Fibroblast of pulmonary artery (primary cell): Measurements from ENCODE around the gene NUMB.
"Not testable (repeated sequence)": the region's sequence is repeated elsewhere in the genome, so short reads cannot be mapped to it uniquely, and the experiment has no call there.

ENCODE experiments used
- DNase-seq: peaks from one replicate; pipeline ENCODE4 v3.0.0-alpha.2; 2010; ENCODE audit warnings: low read depth
- H3K4me3 ChIP-seq: replicated peaks from 2 replicates; pipeline ENCODE4 v1.5.1; 2011; ENCODE audit warnings: low read depth, mild to moderate bottlenecking, control low read depth, low read length, moderate library complexity
- TF ChIP-seq, protein P1 (sequence below): IDR thresholded peaks from 2 replicates; pipeline ENCODE4 v1.5.1; 2011; ENCODE audit warnings: mild to moderate bottlenecking, control low read depth, low read length, inconsistent platforms; ENCODE audit errors: missing control alignments

NUMB gene

DNA sequence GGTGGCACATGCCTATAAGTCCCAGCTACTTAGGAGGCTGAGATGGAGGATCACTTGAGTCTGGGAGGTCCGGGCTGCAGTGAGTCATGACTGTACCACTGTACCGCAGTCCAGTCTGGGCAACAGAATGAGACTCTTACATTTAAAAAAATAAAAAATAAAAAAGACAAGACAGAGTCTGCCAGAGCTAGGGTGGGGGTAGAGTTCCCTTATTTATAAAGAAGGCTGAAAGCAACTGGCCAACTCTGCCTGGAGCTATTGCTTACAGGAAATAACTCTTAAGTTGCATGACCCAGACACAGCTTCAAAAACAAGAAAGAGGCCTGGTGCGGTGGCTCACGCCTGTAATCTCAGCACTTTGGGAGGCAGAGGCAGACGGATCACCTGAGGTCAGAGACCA is 31.5 kb downstream of the NUMB start:
- TF ChIP-seq, protein P1, sequence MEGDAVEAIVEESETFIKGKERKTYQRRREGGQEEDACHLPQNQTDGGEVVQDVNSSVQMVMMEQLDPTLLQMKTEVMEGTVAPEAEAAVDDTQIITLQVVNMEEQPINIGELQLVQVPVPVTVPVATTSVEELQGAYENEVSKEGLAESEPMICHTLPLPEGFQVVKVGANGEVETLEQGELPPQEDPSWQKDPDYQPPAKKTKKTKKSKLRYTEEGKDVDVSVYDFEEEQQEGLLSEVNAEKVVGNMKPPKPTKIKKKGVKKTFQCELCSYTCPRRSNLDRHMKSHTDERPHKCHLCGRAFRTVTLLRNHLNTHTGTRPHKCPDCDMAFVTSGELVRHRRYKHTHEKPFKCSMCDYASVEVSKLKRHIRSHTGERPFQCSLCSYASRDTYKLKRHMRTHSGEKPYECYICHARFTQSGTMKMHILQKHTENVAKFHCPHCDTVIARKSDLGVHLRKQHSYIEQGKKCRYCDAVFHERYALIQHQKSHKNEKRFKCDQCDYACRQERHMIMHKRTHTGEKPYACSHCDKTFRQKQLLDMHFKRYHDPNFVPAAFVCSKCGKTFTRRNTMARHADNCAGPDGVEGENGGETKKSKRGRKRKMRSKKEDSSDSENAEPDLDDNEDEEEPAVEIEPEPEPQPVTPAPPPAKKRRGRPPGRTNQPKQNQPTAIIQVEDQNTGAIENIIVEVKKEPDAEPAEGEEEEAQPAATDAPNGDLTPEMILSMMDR, result no peak
- DNase-seq, result peak; percentile 50
- H3K4me3 ChIP-seq, result no peak overlapping the region

DNA sequence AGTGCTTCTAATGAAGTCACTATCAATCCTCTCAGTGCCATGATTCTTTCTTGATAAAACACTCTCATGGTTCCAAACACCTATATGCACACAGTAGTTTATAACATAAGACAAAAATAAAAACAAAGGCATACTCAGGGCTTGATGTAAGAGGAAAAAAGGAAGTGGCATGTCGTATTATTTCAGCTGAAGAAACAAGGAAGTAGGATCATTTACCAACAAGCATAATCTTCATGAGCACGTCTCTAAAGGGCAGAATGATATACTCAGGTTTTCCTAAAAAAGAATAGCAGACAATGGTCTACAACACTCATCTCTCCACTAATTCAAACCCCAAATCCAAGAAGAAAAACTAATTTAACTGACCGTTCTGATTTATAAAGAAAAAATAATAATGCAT is 33.9 kb downstream of the NUMB start:
- DNase-seq, result peak; percentile 40
- no peak overlapping the region for H3K4me3 ChIP-seq
- TF ChIP-seq, protein P1, result no peak

DNA sequence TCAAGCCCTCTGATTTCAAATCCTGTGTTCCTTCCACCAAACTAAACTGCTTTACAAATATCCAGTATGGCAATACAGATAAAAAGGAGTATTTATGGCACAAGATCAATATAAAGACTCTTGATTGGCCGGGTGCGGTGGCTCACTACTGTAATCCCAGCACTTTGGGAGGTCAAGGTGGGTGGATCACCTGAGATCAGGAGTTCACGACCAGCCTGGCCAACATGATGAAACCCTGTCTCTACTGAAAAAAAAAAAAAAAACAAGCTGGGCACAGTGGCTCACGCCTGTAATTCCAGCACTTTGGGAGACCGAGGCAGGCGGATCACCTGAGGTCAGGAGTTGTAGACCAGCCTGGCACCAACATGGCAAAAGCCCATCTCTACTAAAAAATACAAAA is 35.3 kb downstream of the NUMB start:
- H3K4me3 ChIP-seq, DNase-seq: not testable (repeated sequence)

DNA sequence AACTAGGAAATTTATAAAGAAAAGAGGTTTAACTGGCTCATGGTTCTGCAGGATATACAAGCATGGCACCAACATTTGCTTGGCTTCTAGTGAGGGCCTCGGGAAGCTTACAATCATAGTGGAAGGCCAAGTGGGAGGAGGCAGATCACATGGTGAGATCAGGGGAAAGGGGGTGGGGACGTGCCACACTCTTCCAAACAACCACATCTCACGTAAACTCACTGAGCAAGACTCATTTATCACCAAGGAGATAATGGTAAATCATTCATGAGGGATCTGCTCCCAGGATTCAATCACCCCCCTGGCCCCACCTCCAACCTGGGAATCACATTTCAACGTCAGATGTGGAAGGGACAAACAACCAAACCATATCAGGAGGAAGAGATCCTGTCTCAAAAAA is 35.8 kb downstream of the NUMB start:
- DNase-seq, result no peak
- TF ChIP-seq, protein P1, result no peak
- H3K4me3 ChIP-seq, result no peak overlapping the region

DNA sequence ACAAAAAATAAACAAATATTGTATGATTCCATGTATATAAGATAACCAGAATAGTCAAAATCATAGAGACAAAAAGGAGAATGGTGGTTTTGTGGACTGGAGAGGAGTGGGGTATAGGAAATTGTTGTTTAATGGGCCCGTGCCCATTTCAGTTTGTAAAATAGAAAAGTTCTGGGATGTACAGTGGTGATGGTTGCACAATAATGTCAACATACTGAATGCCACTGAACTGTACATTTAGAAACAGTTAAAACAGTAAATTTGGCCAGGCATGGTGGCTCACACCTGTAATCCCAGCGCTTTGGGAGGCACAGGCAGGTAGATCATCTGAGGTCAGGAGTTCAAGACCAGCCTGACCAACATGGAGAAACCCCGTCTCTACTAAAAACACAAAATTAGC is 40.1 kb downstream of the NUMB start:
- H3K4me3 ChIP-seq, result no peak overlapping the region
- no peak for DNase-seq
- TF ChIP-seq, protein P1, result no peak

DNA sequence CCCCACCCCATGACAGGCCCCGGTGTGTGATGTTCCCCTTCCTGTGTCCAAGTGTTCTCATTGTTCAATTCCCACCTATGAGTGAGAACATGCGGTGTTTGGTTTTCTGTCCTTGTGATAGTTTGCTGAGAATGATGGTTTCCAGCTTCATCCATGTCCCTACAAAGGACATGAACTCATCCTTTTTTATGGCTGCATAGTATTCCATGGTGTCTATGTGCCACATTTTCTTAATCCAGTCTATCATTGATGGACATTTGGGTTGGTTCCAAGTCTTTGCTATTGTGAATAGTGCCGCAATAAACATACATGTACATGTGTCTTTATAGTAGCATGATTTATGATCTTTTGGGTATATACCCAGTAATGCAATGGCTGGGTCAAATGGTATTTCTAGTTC is 52.1 kb downstream of the NUMB start:
- H3K4me3 ChIP-seq, DNase-seq: not testable (repeated sequence)

DNA sequence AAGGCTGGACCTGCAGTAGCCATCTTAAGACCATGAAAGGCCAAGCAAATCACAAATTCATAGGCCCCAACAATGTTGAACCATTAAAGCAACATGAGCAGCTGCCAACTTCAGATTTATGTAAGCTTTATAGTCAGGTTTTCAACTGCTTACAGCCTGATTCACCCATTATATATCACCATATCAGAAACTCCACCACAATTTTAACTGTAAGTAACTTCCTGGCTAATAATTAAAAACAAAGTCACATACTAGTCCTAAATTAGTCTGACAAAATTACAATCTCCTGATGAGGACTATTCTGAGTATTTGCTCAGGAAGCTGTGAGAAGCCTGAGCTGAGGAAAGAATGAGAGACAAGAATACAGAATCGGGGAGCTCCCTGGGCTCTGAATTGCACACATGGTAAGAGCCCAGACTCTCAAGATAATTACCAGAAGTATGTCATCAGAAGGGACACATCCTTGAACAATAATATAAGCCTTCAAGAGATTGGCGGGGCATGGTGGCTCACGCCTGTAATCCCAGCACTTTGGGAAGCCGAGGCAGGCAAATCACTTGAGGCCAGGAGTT is 55.1 kb downstream of the NUMB start:
- H3K4me3 ChIP-seq, result no peak overlapping the region
- TF ChIP-seq, protein P1, result no peak
- DNase-seq, result no peak

DNA sequence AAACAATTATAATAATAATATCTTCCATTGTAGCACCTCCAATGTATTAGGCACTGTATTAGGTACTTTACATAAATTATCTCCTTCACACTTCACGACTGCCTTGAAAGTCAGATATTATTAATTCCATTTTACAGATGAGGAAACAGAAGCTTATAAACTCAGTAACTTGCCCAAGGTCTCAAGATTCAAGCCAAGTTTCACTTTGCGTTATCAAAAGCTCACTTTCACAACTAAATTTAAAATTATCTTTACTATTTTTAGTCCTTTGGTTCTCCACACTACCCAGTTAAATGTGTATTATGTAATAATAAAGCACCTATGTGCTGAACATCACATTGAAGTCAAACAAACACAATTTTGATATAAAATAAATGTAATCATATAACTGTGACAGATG is 55.8 kb downstream of the NUMB start:
- no peak overlapping the region for H3K4me3 ChIP-seq
- DNase-seq, result no peak
- TF ChIP-seq, protein P1, result no peak
